GM10266 (cell line): ENCODE results near the gene DUOXA1.
A peak's percentile ranks its signal among the peaks of the same experiment; 100 is the strongest.

ENCODE experiments used
- DNase-seq: peaks from one replicate; pipeline ENCODE4 v3.0.0; 2012; ENCODE audit errors: extremely low spot score
- CTCF ChIP-seq: IDR thresholded peaks from 2 replicates; pipeline ENCODE4 v1.5.1; 2012; ENCODE audit warnings: mild to moderate bottlenecking, low read depth; ENCODE audit not compliant: control insufficient read depth, insufficient read depth; ENCODE audit errors: missing control alignments

The DUOXA1 gene

GRCh38 chr15:45130291-45131000 lies 767 bp upstream of the DUOXA1 start:
- TF ChIP-seq CTCF: no peak
- no peak for DNase-seq

- TF ChIP-seq CTCF: no peak
- no peak for DNase-seq
These were observed 574 bp downstream of the DUOXA1 start for GRCh38 chr15:45128971-45129639.

GRCh38 chr15:45126535-45127158 lies 3.0 kb downstream of the DUOXA1 start:
- peak; percentile 63 for TF ChIP-seq CTCF
- no peak for DNase-seq

- no peak for DNase-seq
These were observed 6.3 kb downstream of the DUOXA1 start for GRCh38 chr15:45123397-45123796.

DNA sequence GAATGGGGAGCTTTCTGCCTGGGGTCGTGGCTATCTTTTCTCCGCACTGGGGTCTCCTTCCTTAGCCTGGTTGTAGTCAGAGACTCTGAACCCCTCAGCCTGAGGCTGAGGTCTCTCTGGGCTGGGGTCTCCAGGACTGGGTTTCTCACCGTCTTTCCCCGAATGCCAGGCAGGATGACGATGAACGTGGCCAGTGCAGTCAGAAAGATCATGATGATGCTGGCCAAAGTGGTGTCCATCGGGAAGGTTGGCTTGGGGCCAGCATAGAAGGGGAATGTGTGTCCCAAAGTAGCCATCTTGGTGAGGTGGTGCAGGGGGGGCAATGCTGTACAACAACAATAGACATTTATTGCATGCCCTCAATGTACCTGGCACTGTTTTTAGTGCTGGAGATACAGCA lies 7.0 kb downstream of the DUOXA1 start:
- no peak for TF ChIP-seq CTCF

More at GRCh38 chr15:45123397-45123796, 6.3 kb downstream of the DUOXA1 start:
- no peak for TF ChIP-seq CTCF

GRCh38 chr15:45121706-45122417 lies 7.8 kb downstream of the DUOXA1 start:
- no peak for DNase-seq
- no peak for TF ChIP-seq CTCF

More for the DNA sequence above, 7.0 kb downstream of the DUOXA1 start:
- no peak for DNase-seq
